Muscle of leg (tissue), 11 donors: ENCODE measurements around the gene DPEP1. TPM values are rescaled to one million over a fixed set of nuclear protein-coding genes. Genes with fewer than 3 reads are reported as not detected.

Experiments
- DNase-seq: peaks from one replicate; pipeline ENCODE4 v3.0.0; 2013
- H3K27ac ChIP-seq: one replicate; pipeline ENCODE4 v1.5.1; 2013; ENCODE audit warnings: mild to moderate bottlenecking, low read length, control low read depth
- H3K27me3 ChIP-seq: one replicate; pipeline ENCODE4 v1.6.1; 2013; ENCODE audit warnings: low read length; ENCODE audit not compliant: control insufficient read depth, insufficient read depth
- H3K36me3 ChIP-seq: one replicate; pipeline ENCODE4 v1.6.1; 2013; ENCODE audit warnings: low read length; ENCODE audit not compliant: control insufficient read depth, insufficient read depth
- H3K4me1 ChIP-seq: one replicate; pipeline ENCODE4 v1.6.1; 2013; ENCODE audit warnings: low read length; ENCODE audit not compliant: control insufficient read depth, insufficient read depth
- H3K4me3 ChIP-seq: one replicate; pipeline ENCODE4 v1.5.1; 2013; ENCODE audit warnings: low read length, control low read depth
- H3K9me3 ChIP-seq: replicated peaks from 2 replicates; pipeline ENCODE4 v1.6.1; 2013; ENCODE audit warnings: low read depth, low read length; ENCODE audit not compliant: control insufficient read depth
- WGBS: methylation state at CpG from one replicate; pipeline ENCODE4 v1.1.5; 2013; ENCODE audit warnings: missing lambda C conversion rate; ENCODE audit not compliant: insufficient coverage; 5-methylcytosine and 5-hydroxymethylcytosine counted together
- polyA plus RNA-seq, 8 donors: library from polyadenylated mRNA; unstranded; fragments of 120-200 nt; gene quantifications; one replicate each; pipeline versions ENCODE4 v1.2.1 to v1.2.3, GENCODE V29; 2013; ENCODE audit warnings: inconsistent platforms in 1 of 8, low replicate concordance in 1 of 8; ENCODE audit not compliant: insufficient read length in 8 of 8, insufficient read depth in 1 of 8
- total RNA-seq: library from RNA; stranded (reverse); fragments of 120-200 nt; gene quantifications from one replicate; pipeline ENCODE4 v1.2.4, GENCODE V29; 2013

Gene DPEP1
- total and polyA plus RNA-seq, 9 donors, result 0.35 to 10.5 (median 1.1) TPM

DNA sequence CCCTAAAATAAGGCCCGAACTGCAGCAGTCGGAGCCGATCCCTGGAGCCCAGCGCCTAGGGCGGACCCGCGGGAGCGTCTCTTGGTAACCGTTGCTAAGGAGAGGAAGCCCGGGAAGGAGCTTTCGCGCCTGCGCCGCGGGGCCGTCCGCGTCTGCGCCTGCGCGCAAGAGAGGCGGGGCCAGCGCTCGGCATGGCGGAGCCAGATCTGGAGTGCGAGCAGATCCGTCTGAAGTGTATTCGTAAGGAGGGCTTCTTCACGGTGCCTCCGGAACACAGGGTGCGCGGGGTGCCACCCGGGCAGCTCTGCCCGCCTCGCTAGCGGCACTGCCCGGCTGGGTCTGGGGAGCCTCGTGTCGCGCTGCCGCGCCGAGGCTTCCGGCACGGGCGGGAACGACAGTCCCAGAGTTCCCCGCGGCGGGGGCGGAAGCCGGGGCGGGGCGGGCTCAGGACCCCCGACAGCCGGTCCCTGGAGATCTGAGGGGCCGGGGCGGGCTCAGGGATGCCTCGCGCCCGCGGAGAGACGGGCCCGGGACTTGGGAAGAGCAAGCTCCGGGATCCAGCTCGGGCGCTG lies 73.2 kb downstream of the DPEP1 start, which contains the start of gene CDK10:
TSS of gene CDK10 (plus strand) at position 170 of the 572 bp plus-strand sequence. CDS start at position 192, 22 bp downstream.
- no peaks in the 10 kb centered on the region for H3K27me3 ChIP-seq
- H3K9me3 ChIP-seq, result no peaks in the 10 kb centered on the region
- H3K36me3 ChIP-seq, result peaks cover 17% of the 10 kb centered on the region
- peak; percentile 93 for DNase-seq
- peak within 1 kb of the TSS; percentile 79 for H3K27ac ChIP-seq
- WGBS, result under 1% methylated on average over 67 of the region's 67 CpGs
- H3K4me3 ChIP-seq, result peak within 1 kb of the TSS; percentile 72
- peaks cover 13% of the 10 kb centered on the region for H3K4me1 ChIP-seq

DNA sequence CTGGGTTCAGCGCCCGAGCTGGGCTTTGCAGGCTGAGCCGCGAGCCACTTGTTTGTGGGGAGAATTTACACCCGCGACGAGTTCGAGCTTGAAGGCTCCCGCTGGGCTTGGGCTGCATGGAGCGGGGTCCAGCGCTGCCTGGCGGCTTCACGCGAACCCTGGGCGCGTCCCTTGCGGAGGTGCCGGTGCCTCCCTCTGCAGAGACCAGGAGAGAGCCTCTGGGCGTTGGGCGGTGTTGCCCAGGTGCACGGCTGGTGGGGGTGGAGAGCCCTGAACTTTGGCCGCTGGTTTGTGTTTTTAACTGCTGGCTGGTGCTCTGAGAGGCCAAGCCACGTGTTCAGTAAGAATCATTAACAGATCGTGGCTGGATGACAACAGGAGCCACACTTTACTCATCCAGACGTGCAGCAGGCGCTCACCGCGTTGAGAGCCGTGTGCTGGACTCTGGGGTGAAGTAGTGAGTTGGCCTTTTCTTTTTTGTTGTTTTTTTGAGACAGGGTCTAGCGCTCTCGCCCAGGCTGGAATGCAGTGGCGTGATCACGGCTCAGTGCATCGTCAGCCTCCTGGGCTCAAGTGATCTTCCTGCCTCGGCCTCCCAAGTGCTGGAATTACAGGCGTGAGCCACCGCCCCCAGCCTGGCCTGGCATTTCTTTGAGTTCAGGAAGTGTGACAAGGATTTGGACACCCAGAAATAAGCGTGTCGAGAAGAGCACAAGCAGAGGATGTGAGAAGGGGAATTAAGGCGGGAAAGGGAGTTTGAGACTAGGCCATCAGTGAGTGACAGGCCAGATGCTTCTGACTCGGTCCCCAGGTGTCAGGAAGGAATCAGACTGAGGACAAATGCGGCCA lies 73.9 kb downstream of the DPEP1 start:
- no peak for DNase-seq
- H3K36me3 ChIP-seq, result peaks cover 24% of the 10 kb centered on the region
- WGBS, result 12% methylated on average over 38 of the region's 42 CpGs

More for the DNA sequence above, 73.9 kb downstream of the DPEP1 start:
- peaks cover 13% of the 10 kb centered on the region for H3K4me1 ChIP-seq
- H3K27ac ChIP-seq, result peak overlapping the region; percentile 42
- H3K9me3 ChIP-seq, result no peaks in the 10 kb centered on the region
- no peaks in the 10 kb centered on the region for H3K27me3 ChIP-seq
- peak overlapping the region; percentile 72 for H3K4me3 ChIP-seq

Other genes with a start within 250 kb of the DPEP1 start
- gene ANKRD11, start 123.1 kb upstream of the DPEP1 start, total RNA-seq, result 34.0 TPM
- gene ANKRD11, start 123.1 kb upstream of the DPEP1 start, polyA plus RNA-seq, result 10 to 100 TPM; 52.8 to 79.8 (median 64.7) TPM
- gene SPG7, start 105.2 kb upstream of the DPEP1 start, total RNA-seq, result 73.5 TPM
- 10 to 100 TPM; 48.2 to 84.9 (median 64.5) TPM for gene SPG7, start 105.2 kb upstream of the DPEP1 start, polyA plus RNA-seq
- gene RPL13, start 53.0 kb upstream of the DPEP1 start, total RNA-seq, result 5,363 TPM
- gene RPL13, start 53.0 kb upstream of the DPEP1 start, polyA plus RNA-seq, result 1,000 to 10,000 TPM; 3,790 to 5,718 (median 4,430) TPM
- gene CPNE7, start 37.9 kb upstream of the DPEP1 start, total RNA-seq, result 0.09 TPM
- gene CPNE7, start 37.9 kb upstream of the DPEP1 start, polyA plus RNA-seq, result under 1 TPM in 7 of 8 donors, not detected in 1; 0.15 to 0.53 (median 0.26) TPM
- gene CHMP1A, start 44.1 kb downstream of the DPEP1 start, total RNA-seq, result 38.9 TPM
- gene CHMP1A, start 44.1 kb downstream of the DPEP1 start, polyA plus RNA-seq, result 10 to 100 TPM; 49.4 to 57.8 (median 52.3) TPM
- 2.7 TPM for gene SPATA33, start 44.2 kb downstream of the DPEP1 start, total RNA-seq
- gene SPATA33, start 44.2 kb downstream of the DPEP1 start, polyA plus RNA-seq, result 1 to 10 TPM; 4.3 to 7.1 (median 5.0) TPM
- 47.5 TPM for gene CDK10, start 73.0 kb downstream of the DPEP1 start, total RNA-seq
- 10 to 100 TPM; 44.4 to 65.0 (median 54.2) TPM for gene CDK10, start 73.0 kb downstream of the DPEP1 start, polyA plus RNA-seq
- gene SPATA2L, start 88.1 kb downstream of the DPEP1 start, total RNA-seq, result 3.0 TPM
- gene SPATA2L, start 88.1 kb downstream of the DPEP1 start, polyA plus RNA-seq, result 1 to 10 TPM; 1.5 to 4.1 (median 2.6) TPM
- gene VPS9D1, start 107.3 kb downstream of the DPEP1 start, total RNA-seq, result 6.1 TPM
- gene VPS9D1, start 107.3 kb downstream of the DPEP1 start, polyA plus RNA-seq, result 10 to 100 TPM in 6 of 8 donors, 1 to 10 TPM in 2; 8.2 to 13.4 (median 11.0) TPM
- 21.4 TPM for gene ZNF276, start 107.9 kb downstream of the DPEP1 start, total RNA-seq
- gene ZNF276, start 107.9 kb downstream of the DPEP1 start, polyA plus RNA-seq, result 10 to 100 TPM; 17.1 to 28.2 (median 21.8) TPM
- 7.1 TPM for gene FANCA, start 203.0 kb downstream of the DPEP1 start, total RNA-seq
- 10 to 100 TPM; 10.2 to 21.8 (median 14.6) TPM for gene FANCA, start 203.0 kb downstream of the DPEP1 start, polyA plus RNA-seq
- gene SPIRE2, start 214.8 kb downstream of the DPEP1 start, total RNA-seq, result 1.6 TPM
- gene SPIRE2, start 214.8 kb downstream of the DPEP1 start, polyA plus RNA-seq, result 1 to 10 TPM; 1.9 to 4.2 (median 3.2) TPM